RWPE1 (cell line): ENCODE measurements around the gene ENO1.

Experiments used
- CTCF ChIA-PET: fragments of 350-600 bp; sonication (Branson Sonifier 250); formaldehyde crosslinking; extraction: SDS; loops from one replicate; lab custom pipeline; 2021; lab: Yijun Ruan, JAX
- POLR2A ChIA-PET: fragments of 400-600 bp; formaldehyde crosslinking; extraction: SDS; loops from one replicate; lab custom pipeline; 2020; ENCODE audit warnings: antibody characterized with exemption; ENCODE audit not compliant: low non-redundant PET; lab: Yijun Ruan, JAX
- DNase-seq: peaks from one replicate; pipeline ENCODE4 v3.0.0; 2012; ENCODE audit warnings: low spot score
- H3K27ac ChIP-seq: fragments of 450-650 bp; 2 replicates; pipeline ENCODE4 v1.5.1; 2017
- CTCF ChIP-seq: fragments of 450-650 bp; conservative IDR thresholded peaks from 2 replicates; pipeline ENCODE4 v1.5.1; 2017; ENCODE audit warnings: low read depth, mild to moderate bottlenecking

ENO1 gene

GRCh38 chr1:8851060-8851459 lies 27.4 kb downstream of the ENO1 start:
- no peak for TF ChIP-seq CTCF
- ChIA-PET CTCF (interaction anchor here (0.6 to 0.7 kb wide), 3 partner anchors 8 to 128 kb away, joined by 4 to 10 read pairs (median 4); no protein-coding TSS in a partner anchor), POLR2A (no interaction called here)
- no peak overlapping the region for H3K27ac ChIP-seq
- no peak for DNase-seq

GRCh38 chr1:8848663-8849386 lies 29.7 kb downstream of the ENO1 start:
- peak; percentile 82 for TF ChIP-seq CTCF
- ChIA-PET POLR2A (interaction anchor here (0.6 kb wide), 1 partner anchor 190 kb away, joined by 3 read pairs; no protein-coding TSS in a partner anchor), CTCF (interaction anchor here (0.5 to 2.0 kb wide), 28 partner anchors 8 to 1551 kb away, joined by 3 to 15 read pairs (median 4); no protein-coding TSS in a partner anchor)
- peak overlapping the region; percentile 66 for H3K27ac ChIP-seq
- DNase-seq = peak; percentile 82

- ChIA-PET CTCF (interaction anchor here (1.2 to 2.0 kb wide), 3 partner anchors 35 to 145 kb away, joined by 3 to 8 read pairs (median 4); no protein-coding TSS in a partner anchor), POLR2A (no interaction called here)
- no peak for DNase-seq
- no peak for TF ChIP-seq CTCF
- peak overlapping the region; percentile 66 for H3K27ac ChIP-seq
Observed at GRCh38 chr1:8847990-8848389, 30.5 kb downstream of the ENO1 start.

- no peak overlapping the region for H3K27ac ChIP-seq
- ChIA-PET POLR2A (interaction anchor here (0.5 kb wide), 1 partner anchor 478 kb away, joined by 4 read pairs; no protein-coding TSS in a partner anchor), CTCF (interaction anchor here (0.7 kb wide), 1 partner anchor 285 kb away, joined by 3 read pairs; no protein-coding TSS in a partner anchor)
- no peak for TF ChIP-seq CTCF
- DNase-seq = no peak
Observed at GRCh38 chr1:8846263-8846662, 32.2 kb downstream of the ENO1 start.

- ChIA-PET CTCF (interaction anchor here (0.6 to 0.8 kb wide), 3 partner anchors 282 to 321 kb away, joined by 3 read pairs; no protein-coding TSS in a partner anchor), POLR2A (no interaction called here)
- no peak overlapping the region for H3K27ac ChIP-seq
- TF ChIP-seq CTCF = no peak
- DNase-seq = no peak
Observed at GRCh38 chr1:8845104-8846097, 33.1 kb downstream of the ENO1 start.
